ENCODE results near the gene ATP2C2.
"Not testable (repeated sequence)": the region's sequence is repeated elsewhere in the genome, so short reads cannot be mapped to it uniquely, and the experiment has no call there.

Gene ATP2C2

GRCh38 chr16:84398701-84399100 lies 30.4 kb downstream of the ATP2C2 start:
- no peak for DNase-seq

GRCh38 chr16:84399912-84400311 lies 31.6 kb downstream of the ATP2C2 start:
- not testable (repeated sequence) for DNase-seq

GRCh38 chr16:84403435-84403834 lies 35.1 kb downstream of the ATP2C2 start:
- DNase-seq = not testable (repeated sequence)

- no peak for DNase-seq
Measured at GRCh38 chr16:84404324-84404723, 36.0 kb downstream of the ATP2C2 start.

- DNase-seq = no peak
Measured at GRCh38 chr16:84404936-84405639, 36.8 kb downstream of the ATP2C2 start.

GRCh38 chr16:84406006-84406963 lies 37.9 kb downstream of the ATP2C2 start:
- DNase-seq = peak; percentile 82 to 88

- DNase-seq = no peak
Measured at GRCh38 chr16:84407588-84408313, 39.4 kb downstream of the ATP2C2 start.

GRCh38 chr16:84408314-84408690 lies 40.0 kb downstream of the ATP2C2 start:
- no peak for DNase-seq

GRCh38 chr16:84408856-84409255 lies 40.5 kb downstream of the ATP2C2 start:
- DNase-seq = no peak

GRCh38 chr16:84410361-84411138 lies 42.2 kb downstream of the ATP2C2 start:
- no peak for DNase-seq

- DNase-seq = no peak
Measured at GRCh38 chr16:84411768-84412167, 43.4 kb downstream of the ATP2C2 start.

GRCh38 chr16:84412262-84412661 lies 43.9 kb downstream of the ATP2C2 start:
- DNase-seq = no peak

- no peak for DNase-seq
Measured at GRCh38 chr16:84413244-84414004, 45.1 kb downstream of the ATP2C2 start.

GRCh38 chr16:84414789-84415326 lies 46.5 kb downstream of the ATP2C2 start:
- DNase-seq = no peak

GRCh38 chr16:84416407-84417321 lies 48.3 kb downstream of the ATP2C2 start:
- no peak for DNase-seq

GRCh38 chr16:84418056-84418849 lies 49.9 kb downstream of the ATP2C2 start:
- no peak for DNase-seq

- no peak for DNase-seq
Measured at GRCh38 chr16:84419730-84420129, 51.4 kb downstream of the ATP2C2 start.

- not testable (repeated sequence) for DNase-seq
Measured at GRCh38 chr16:84420556-84420955, 52.2 kb downstream of the ATP2C2 start.

Data from hippocampal formation (tissue), 2 donors.